GM18870 (cell line): ENCODE data around the gene ANKRD66.
"Not testable (repeated sequence)": the region's sequence is repeated elsewhere in the genome, so short reads cannot be mapped to it uniquely, and the experiment has no call there.

Experiments
- ATAC-seq: cut with Tn5 transposase; IDR thresholded peaks from one replicate; pipeline ENCODE4 v1.9.1; 2021; ENCODE audit warnings: moderate library complexity; ENCODE audit not compliant: unreplicated experiment

The ANKRD66 gene

GRCh38 chr6:46751658-46752057, 4.9 kb downstream of the ANKRD66 start:
- no peak for ATAC-seq

GRCh38 chr6:46755865-46756264, 9.1 kb downstream of the ANKRD66 start:
- no peak for ATAC-seq

- no peak for ATAC-seq
These were observed 9.9 kb downstream of the ANKRD66 start for GRCh38 chr6:46756469-46757213.

GRCh38 chr6:46757214-46757596, 10.5 kb downstream of the ANKRD66 start:
- no peak for ATAC-seq

DNA sequence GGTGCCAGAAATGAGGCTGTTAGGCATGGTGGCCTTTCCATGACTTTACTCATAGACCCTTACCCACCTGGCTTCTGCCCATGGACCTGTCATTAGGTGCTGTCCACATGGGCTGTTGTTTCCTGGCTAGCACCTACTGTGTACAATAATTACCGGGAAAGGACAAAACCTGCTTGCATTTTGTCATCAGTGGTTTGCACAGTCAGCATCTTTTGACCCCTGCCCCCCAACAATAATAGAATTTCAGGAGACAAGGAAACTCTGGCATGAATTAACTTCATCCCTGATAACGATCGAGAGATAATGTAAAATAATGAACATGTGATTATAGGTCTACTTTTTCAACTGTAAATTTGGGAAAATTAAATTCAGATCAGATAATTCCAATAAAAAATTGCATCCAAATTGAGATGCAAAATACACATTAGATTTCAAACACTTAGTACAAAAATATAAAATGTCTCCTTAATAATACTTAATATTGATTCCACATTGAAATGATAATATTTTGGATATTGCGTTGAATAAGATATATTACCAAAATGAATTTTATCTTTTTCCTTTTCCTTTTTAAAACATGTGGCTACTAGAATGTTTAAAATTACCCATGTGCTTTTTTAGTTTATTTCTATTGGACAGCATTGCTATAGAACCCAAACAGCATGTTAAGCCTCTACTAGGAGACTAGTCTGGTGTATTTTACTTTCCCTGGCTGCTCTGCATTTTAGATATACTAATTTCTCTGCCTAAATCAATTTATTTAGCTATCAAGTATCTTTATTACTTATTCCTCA, 12.4 kb downstream of the ANKRD66 start:
- ATAC-seq: no peak

GRCh38 chr6:46760925-46761324, 14.2 kb downstream of the ANKRD66 start:
- no peak for ATAC-seq

GRCh38 chr6:46763466-46763865, 16.7 kb downstream of the ANKRD66 start:
- no peak for ATAC-seq

GRCh38 chr6:46764280-46764679, 17.5 kb downstream of the ANKRD66 start:
- ATAC-seq: not testable (repeated sequence)

DNA sequence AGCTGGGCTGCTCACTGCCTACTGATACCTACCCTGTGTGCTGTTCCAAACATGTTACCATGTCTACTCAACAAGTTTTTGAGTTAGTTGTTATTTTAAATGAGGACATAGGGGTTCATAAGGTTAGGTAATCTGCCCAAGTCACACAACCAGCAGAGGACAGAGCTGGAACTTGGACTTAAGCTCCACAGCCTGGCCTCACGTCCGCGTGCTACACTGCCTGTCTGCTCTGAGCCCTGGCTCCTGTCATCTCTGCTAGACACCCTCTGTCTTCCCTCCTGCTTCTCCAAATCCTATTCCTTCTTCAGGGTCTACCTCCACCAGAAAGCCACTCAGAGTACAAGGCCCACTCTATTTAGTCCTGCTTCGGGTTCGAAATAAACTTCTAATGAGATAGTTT, 18.2 kb downstream of the ANKRD66 start:
- no peak for ATAC-seq

GRCh38 chr6:46772016-46772415, 25.3 kb downstream of the ANKRD66 start:
- ATAC-seq: no peak

DNA sequence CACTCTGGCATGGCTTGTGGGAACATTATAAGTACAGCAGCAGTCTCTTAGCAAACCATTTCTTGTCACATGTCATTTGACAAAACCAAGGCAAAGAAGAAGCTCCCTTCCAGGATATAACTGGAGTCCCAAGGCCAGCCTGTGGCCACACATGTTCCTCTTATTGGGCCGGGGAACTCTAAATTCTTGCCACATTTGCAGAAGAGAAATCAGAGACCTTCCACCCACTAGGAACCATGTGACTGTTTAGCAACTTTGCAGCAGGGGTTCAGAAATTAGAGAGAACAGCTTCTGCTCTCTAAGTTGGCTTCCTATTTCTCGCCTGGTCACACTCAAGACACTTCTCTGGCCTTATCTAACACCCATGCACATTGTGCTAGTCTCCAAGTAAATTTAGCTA, 26.0 kb downstream of the ANKRD66 start:
- no peak for ATAC-seq

DNA sequence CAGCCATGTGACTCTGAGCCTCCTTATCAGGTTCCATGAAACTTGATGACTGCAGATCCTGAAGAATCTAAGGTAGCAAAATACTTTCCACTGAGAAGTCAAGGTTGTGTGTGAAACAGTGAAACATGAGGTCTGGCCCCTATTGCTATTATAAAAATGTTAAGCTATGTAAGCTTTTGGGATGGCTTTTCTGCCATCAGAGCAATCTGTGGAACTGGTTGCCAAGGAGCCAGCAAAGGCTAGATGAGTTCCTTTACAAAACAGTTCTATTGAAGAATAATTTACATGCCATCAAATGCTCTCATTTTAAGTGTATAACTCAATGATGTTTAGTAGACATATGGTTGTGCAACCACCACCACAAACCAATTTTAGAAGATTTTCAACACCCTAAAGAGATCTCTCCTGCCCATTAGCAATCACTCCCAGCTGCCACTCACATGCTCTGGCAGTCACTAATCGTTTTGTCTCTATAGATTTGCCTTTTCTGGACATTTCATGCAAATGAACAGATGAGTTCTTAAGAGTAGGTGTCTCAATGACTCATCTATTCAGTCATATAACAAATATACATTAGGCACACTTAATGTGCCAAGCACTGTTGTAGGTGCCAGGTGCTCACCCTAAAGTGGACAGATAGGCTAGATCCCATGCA, 26.6 kb downstream of the ANKRD66 start:
- no peak for ATAC-seq

GRCh38 chr6:46774736-46775135, 28.0 kb downstream of the ANKRD66 start:
- ATAC-seq: not testable (repeated sequence)

DNA sequence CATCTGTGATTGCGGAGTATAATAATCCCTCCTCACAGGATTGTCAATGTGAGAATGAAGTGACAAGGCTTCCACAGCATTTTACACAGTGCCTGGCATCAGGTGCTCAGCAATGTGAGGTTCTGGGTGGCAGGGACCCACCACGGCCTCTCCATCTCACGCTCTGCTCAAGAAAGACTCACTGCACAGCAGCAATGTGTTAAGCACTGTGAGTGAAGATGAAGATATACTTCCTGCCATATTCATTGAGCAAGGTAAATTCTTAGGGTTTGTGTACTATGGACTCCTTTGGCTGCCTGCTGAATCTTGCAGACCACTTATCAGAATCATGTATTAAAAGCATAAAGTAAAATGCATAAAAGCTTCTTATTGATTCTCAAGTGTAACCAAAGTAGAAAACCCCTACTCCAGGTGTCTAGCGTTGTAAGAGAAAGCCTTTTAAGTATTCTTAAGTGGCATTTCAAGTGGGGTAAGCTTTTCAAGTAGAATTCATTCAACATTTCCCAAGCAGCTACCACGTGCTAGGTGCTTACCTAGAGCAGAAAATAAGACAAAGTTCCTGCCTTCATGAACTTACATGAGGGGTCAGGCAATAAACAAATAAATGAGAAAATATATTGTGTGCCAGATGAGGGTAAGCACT, 29.5 kb downstream of the ANKRD66 start:
- ATAC-seq: no peak

- no peak for ATAC-seq
These were observed 31.0 kb downstream of the ANKRD66 start for GRCh38 chr6:46777476-46778346.

DNA sequence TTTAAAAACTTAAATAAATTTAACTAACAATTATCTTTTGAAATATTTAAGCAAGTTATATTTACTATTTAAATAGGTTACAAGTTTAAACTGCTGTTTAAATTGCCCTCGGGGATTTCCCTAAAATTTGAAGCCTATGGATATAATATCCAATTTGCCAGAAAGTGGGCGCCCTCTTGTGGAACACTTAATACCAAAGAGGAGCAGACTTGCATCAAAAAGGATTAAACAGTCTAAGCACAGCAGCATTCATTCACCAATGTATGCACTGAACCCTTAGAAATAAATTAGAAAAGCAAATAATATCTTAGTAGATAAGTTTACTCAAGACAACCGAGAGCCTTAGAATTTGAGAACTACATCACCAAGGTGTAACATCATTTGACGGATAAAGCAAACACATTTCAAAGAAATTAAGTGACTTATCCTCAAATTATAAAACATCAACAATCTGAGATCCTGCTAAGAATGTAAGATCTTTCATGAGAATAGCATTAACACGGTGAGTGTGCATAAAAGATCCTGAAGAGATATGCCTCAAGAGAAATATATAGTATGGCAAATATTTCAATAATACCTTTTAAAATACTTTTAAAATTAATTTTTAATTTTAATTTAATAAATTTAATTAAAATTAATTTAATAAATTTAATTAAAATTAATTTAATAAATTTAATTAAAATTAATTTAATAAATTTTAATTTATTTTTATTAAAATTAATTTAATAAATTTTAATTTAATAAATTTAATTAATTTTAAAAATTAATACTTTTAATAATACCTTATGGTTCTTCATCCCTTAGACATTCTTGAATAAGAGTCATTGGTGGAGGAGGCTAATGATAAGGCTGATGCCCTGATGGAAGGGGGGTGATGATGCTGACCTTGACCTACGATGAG, 35.0 kb downstream of the ANKRD66 start:
- no peak for ATAC-seq

- ATAC-seq: no peak
These were observed 37.8 kb downstream of the ANKRD66 start for GRCh38 chr6:46784535-46784934.

- ATAC-seq: no peak
These were observed 41.3 kb downstream of the ANKRD66 start for GRCh38 chr6:46787871-46788540.

GRCh38 chr6:46788791-46789190, 42.1 kb downstream of the ANKRD66 start:
- no peak for ATAC-seq
